Measurements from ENCODE around the gene ZP4.

The ZP4 gene

DNA sequence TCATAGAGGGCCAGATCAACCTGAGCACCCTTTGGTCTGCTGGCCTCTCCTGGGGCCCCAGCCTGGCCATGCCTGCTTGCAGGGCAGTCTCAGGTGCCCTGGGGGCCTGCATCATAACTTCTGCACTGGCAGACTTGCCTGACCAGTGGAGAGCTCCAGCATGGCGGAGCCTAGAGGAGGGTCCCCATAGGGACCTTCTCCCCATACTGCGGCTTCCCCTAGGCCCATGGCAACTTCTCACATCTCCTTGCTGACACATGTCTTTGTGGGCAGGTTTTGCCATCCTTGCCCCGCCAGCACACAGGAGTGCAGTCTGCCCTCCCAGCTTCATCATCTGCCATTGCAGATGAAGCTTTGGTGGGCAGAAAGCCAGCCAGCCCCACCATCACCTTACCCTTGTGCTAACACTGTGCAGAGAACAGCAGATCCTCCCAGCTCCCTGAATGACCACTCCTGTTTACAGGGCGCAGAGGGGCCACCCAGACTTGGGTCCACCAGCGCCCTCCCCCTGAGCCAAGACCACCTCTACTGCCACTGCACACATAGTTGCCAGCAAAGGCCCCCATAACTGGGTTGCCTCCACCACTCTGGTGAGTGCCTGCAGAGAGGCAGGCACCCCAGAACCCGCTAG lies 51.7 kb downstream of the ZP4 start:
- no peak for TF ChIP-seq TAF1 (IDR thresholded peaks at IDR 0.05; ENCODE audit: low read depth, low read length)
- TF ChIP-seq POU2F2 (IDR thresholded peaks at IDR 0.05; ENCODE audit: low read depth, low read length) = no peak
- no peak for TF ChIP-seq POLR2A (IDR thresholded peaks at IDR 0.05; ENCODE audit: low read depth, low read length)
- TF ChIP-seq SPI1 (IDR thresholded peaks at IDR 0.05; ENCODE audit: low read depth, low read length) = no peak
- no peak for TF ChIP-seq PAX5 (IDR thresholded peaks at IDR 0.05; ENCODE audit: insufficient read depth, low read length, severe bottlenecking)
- TF ChIP-seq POLR2AphosphoS5 (IDR thresholded peaks at IDR 0.05; ENCODE audit: low read depth, low read length) = no peak
- FAIRE-seq = no peak
- DNase-seq (ENCODE audit: insufficient read length, low spot score) = no peak

DNA sequence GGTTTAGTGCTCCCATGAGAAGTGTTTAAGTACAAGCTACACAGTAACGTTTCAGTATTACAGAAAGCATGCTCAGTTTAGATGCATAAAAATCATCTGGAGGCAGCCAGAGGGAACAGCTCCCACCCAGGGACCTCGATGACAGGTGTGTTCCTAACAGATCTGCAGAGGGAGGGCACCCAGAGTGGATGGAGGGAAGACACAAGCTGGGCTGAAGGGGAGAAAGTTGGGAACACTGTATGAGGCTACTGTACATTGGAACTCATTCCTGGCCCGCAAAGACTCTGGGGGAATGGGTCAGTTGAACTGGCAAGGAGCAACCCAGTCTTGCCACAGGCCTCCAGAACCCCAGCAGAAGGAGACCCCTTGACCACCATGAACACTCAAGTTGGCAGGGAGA lies 52.4 kb downstream of the ZP4 start:
- DNase-seq (ENCODE audit: insufficient read length, low spot score) = no peak
- FAIRE-seq = no peak
- TF ChIP-seq POU2F2 (IDR thresholded peaks at IDR 0.05; ENCODE audit: low read depth, low read length) (no peak), TAF1 (IDR thresholded peaks at IDR 0.05; ENCODE audit: low read depth, low read length) (no peak), POLR2AphosphoS5 (IDR thresholded peaks at IDR 0.05; ENCODE audit: low read depth, low read length) (no peak)

DNA sequence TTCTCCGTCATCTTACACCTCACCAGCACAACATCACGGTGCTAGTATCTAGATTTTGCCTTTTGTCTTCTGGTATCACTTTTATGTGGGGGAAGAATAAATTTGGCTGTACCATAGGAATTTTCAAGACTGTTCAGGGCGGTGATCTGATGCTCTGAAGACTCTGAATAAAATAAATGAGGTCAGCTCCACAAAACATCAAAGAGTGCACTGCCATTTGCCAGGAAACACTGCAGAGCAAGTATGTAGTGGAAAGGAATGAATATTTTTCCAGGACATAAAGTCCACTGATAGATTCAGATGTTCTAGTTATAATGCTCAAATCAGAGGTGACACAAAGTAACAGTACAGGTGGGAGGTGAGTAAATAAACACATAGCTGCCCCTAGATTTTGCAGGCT lies 56.3 kb downstream of the ZP4 start:
- FAIRE-seq = no peak
- TF ChIP-seq POU2F2 (IDR thresholded peaks at IDR 0.05; ENCODE audit: low read depth, low read length) = no peak
- no peak for TF ChIP-seq SPI1 (IDR thresholded peaks at IDR 0.05; ENCODE audit: low read depth, low read length)
- no peak for TF ChIP-seq POLR2A (IDR thresholded peaks at IDR 0.05; ENCODE audit: low read depth, low read length)
- TF ChIP-seq PAX5 (IDR thresholded peaks at IDR 0.05; ENCODE audit: insufficient read depth, low read length, severe bottlenecking) = no peak
- TF ChIP-seq TAF1 (IDR thresholded peaks at IDR 0.05; ENCODE audit: low read depth, low read length) = no peak
- no peak for TF ChIP-seq POLR2AphosphoS5 (IDR thresholded peaks at IDR 0.05; ENCODE audit: low read depth, low read length)

DNA sequence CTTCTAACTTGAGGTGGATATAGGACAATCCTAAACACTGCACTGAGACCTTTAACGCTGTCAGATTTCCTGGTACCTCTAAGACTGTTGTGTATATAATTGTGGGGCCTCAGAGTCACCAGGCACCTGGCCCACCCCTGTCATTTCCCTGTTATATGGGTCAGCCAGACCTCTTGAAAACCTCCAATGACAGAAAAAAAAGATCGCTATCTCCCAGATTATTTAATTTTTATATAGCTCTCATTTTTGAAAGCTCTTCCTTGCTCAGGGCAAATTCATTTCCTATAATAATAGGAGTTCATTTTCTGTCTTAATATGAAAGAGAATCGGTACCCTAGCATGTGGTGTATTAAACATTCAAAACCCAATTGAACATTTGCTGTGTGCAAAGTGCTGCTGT lies 56.7 kb downstream of the ZP4 start:
- FAIRE-seq (no peak), DNase-seq (ENCODE audit: insufficient read length, low spot score) (no peak)
- TF ChIP-seq SPI1 (IDR thresholded peaks at IDR 0.05; ENCODE audit: low read depth, low read length) (no peak), POU2F2 (IDR thresholded peaks at IDR 0.05; ENCODE audit: low read depth, low read length) (no peak), PAX5 (IDR thresholded peaks at IDR 0.05; ENCODE audit: insufficient read depth, low read length, severe bottlenecking) (no peak), POLR2A (IDR thresholded peaks at IDR 0.05; ENCODE audit: low read depth, low read length) (no peak), POLR2AphosphoS5 (IDR thresholded peaks at IDR 0.05; ENCODE audit: low read depth, low read length) (no peak), TAF1 (IDR thresholded peaks at IDR 0.05; ENCODE audit: low read depth, low read length) (no peak)

More for the DNA sequence above, 56.3 kb downstream of the ZP4 start:
- DNase-seq (ENCODE audit: insufficient read length, low spot score) = no peak

DNA sequence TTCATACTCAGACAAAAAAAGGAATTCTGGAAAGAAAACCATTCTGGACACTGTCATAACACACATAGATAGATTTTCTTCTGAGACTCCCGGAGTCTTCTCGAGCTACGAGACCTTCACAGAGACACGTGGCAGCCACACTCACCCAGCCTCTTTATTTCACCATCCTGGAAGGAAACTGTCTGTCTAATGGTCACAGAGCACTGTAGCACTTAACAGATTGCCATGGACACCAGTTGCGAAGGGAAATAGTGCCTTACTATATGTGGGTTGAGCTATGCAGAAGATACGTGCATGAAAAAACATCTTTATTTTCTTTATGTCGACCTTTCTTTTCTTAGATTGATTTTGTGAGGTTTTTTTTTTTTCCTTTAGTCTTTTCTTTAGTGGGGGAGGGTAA lies 57.9 kb downstream of the ZP4 start:
- FAIRE-seq = no peak
- no peak for DNase-seq (ENCODE audit: insufficient read length, low spot score)
- TF ChIP-seq SPI1 (IDR thresholded peaks at IDR 0.05; ENCODE audit: low read depth, low read length) = no peak
- no peak for TF ChIP-seq PAX5 (IDR thresholded peaks at IDR 0.05; ENCODE audit: insufficient read depth, low read length, severe bottlenecking)
- TF ChIP-seq TAF1 (IDR thresholded peaks at IDR 0.05; ENCODE audit: low read depth, low read length) = no peak
